ENCODE results near the gene TOX2. TPM values are rescaled to one million over a fixed set of nuclear protein-coding genes. Genes with fewer than 3 reads are reported as not detected.

The TOX2 gene
- total RNA-seq, 1 experiment from 2014 or later: 6.2 TPM

DNA sequence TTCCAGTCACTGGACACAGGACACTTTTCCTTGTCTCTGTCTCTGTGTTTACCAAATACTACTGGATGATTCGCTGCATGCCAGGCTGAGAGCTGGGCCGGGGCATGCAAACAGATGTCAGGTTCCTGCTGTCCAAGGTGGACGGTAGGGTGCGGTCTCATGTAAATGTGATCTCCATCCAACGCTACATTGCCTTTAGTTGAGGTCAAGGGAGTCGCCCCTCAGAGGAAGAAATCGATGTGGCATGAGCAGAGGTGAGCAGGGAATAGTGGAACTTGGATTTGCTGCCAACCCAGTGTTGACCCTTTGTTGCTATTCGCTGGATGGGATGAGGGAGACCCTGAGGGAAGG lies 9.8 kb upstream of the TOX2 start:
- H3K9me3 ChIP-seq (replicated peaks): no peaks in the 10 kb centered on the region
- peaks cover 13% of the 10 kb centered on the region for H3K4me1 ChIP-seq (replicated peaks)
- H3K27ac ChIP-seq: no peak overlapping the region
- DNase-seq (ENCODE audit: low read depth in 1 of 2, low spot score in 2 of 2): no peak
- H3K36me3 ChIP-seq: no peaks in the 10 kb centered on the region
- no peaks in the 10 kb centered on the region for H3K27me3 ChIP-seq (replicated peaks)
- no peak overlapping the region for H3K4me3 ChIP-seq

DNA sequence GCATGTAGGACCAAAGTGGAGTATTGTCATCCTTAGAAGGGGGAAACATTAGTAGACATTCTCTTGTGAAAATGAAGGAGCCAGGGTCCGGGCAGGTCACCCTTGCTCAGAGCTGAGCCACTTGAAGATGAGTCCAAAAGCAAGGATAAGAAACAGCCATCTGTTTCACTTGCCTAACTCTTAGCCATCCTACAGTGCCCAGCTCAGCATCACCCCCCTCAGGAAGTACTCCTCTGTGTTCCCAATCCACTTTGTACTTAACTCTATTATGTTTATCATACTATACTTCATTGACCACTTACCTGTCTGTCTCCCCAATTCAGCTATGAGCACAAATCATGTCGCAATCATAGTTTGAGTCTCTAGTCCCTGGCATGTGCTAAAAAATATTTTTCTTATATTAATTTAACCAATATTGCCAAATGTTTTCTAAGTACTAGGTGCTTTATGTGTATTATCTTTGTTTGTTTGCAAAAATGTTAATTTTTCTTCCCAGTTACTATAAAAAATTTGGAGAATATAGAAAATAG lies 8.1 kb upstream of the TOX2 start:
- no peak overlapping the region for H3K27ac ChIP-seq
- H3K4me1 ChIP-seq (replicated peaks): peaks cover 21% of the 10 kb centered on the region
- DNase-seq (ENCODE audit: low read depth in 1 of 2, low spot score in 2 of 2): no peak
- no peaks in the 10 kb centered on the region for H3K27me3 ChIP-seq (replicated peaks)
- H3K36me3 ChIP-seq: no peaks in the 10 kb centered on the region
- H3K9me3 ChIP-seq (replicated peaks): no peaks in the 10 kb centered on the region
- H3K4me3 ChIP-seq: no peak overlapping the region

DNA sequence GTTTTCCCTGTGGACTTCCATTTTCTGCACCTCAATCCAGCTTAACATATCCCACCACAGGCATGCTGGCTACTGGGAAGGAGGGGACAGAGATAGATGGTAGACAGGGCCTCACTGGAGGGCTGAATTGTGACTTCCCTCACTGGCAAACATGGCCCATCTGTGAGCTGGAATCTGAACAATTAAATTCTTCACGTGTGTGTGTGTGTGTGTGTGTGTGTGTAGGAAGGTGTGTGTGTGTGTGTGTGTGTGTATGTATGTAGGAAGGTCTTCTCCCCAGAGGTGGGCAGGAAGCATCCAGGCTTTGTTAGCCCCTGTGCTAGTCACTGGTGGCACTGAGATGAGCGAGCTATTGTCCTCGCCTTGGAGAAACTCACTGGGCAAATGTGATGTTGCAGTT lies 5.4 kb upstream of the TOX2 start:
- H3K4me1 ChIP-seq (replicated peaks): peaks cover 19% of the 10 kb centered on the region
- H3K27me3 ChIP-seq (replicated peaks): no peaks in the 10 kb centered on the region

DNA sequence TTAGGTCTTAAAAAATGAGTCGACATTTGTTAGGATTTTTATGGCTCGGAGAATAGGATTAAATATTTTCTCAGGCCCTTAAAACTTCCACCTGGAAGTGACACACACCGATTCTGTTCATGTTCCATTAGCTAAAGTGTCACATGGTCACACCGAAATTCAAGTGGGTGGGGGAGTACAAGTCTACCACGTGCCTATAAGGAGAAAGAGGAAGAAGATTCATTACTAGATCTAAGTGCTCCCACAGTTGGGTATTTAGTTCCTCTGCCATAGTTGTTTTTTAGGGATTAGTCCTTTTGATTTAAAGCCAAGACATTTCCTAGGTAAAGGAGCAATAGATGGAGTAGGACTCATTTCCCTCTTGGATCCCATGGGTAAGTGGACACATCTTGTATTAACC lies 4.9 kb upstream of the TOX2 start:
- no peaks in the 10 kb centered on the region for H3K9me3 ChIP-seq (replicated peaks)
- peaks cover 17% of the 10 kb centered on the region for H3K4me1 ChIP-seq (replicated peaks)
- no peak for DNase-seq (ENCODE audit: low read depth in 1 of 2, low spot score in 2 of 2)
- H3K4me3 ChIP-seq: no peak overlapping the region
- H3K27me3 ChIP-seq (replicated peaks): no peaks in the 10 kb centered on the region
- no peaks in the 10 kb centered on the region for H3K36me3 ChIP-seq
- H3K27ac ChIP-seq: no peak overlapping the region

More for the DNA sequence above, 5.4 kb upstream of the TOX2 start:
- Histone ChIP-seq H3K27ac (no peak overlapping the region), H3K9me3 (replicated peaks) (no peaks in the 10 kb centered on the region), H3K4me3 (no peak overlapping the region), H3K36me3 (no peaks in the 10 kb centered on the region)
- no peak for DNase-seq (ENCODE audit: low read depth in 1 of 2, low spot score in 2 of 2)

DNA sequence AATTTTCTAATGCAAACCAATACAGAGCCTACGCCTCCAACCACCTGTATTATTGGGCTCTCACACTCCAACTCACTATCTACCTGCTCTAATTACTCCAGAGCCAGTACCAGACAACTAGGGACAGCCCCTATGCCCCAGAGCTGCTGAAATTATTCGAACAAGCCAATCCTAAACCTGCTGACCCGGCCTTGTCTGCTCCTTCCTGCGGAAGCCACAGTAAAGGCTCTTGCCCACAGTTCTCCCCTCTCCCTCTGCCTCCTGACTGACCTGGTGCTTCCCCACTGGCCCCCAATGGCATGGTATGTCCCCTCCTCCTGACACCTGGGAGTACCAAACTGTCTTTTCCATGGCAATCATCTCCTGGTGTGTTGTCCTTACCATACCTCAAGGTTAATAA lies 4.1 kb upstream of the TOX2 start:
- Histone ChIP-seq H3K27me3 (replicated peaks) (no peaks in the 10 kb centered on the region), H3K9me3 (replicated peaks) (no peaks in the 10 kb centered on the region), H3K4me3 (no peak overlapping the region), H3K36me3 (peaks cover 7% of the 10 kb centered on the region), H3K4me1 (replicated peaks) (peaks cover 20% of the 10 kb centered on the region), H3K27ac (no peak overlapping the region)
- no peak for DNase-seq (ENCODE audit: low read depth in 1 of 2, low spot score in 2 of 2)

DNA sequence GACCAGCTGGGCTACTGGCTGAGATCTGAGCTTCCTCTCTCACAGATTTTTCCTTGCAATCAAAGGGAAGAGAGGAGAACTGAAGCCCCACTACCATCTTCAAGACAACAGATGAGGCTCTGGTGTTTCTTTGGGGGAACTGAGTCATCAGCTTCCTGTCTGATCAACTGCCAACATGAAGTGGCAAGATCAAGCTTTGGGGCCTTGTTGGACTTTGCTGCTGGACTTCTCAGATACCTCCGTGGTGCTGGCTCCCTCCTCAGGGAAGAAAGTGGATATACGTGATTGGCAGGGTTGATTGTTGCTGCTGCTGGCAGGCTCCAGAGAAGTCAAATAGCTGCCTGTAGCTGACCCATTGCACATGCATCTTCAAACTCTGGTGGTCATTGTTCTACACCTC lies 3.6 kb upstream of the TOX2 start:
- peaks cover 25% of the 10 kb centered on the region for H3K4me1 ChIP-seq (replicated peaks)
- no peaks in the 10 kb centered on the region for H3K9me3 ChIP-seq (replicated peaks)
- no peak overlapping the region for H3K4me3 ChIP-seq
- no peak overlapping the region for H3K27ac ChIP-seq
- H3K27me3 ChIP-seq (replicated peaks): no peaks in the 10 kb centered on the region
- peaks cover 12% of the 10 kb centered on the region for H3K36me3 ChIP-seq
- DNase-seq (ENCODE audit: low read depth in 1 of 2, low spot score in 2 of 2): peak; percentile 38 to 52

DNA sequence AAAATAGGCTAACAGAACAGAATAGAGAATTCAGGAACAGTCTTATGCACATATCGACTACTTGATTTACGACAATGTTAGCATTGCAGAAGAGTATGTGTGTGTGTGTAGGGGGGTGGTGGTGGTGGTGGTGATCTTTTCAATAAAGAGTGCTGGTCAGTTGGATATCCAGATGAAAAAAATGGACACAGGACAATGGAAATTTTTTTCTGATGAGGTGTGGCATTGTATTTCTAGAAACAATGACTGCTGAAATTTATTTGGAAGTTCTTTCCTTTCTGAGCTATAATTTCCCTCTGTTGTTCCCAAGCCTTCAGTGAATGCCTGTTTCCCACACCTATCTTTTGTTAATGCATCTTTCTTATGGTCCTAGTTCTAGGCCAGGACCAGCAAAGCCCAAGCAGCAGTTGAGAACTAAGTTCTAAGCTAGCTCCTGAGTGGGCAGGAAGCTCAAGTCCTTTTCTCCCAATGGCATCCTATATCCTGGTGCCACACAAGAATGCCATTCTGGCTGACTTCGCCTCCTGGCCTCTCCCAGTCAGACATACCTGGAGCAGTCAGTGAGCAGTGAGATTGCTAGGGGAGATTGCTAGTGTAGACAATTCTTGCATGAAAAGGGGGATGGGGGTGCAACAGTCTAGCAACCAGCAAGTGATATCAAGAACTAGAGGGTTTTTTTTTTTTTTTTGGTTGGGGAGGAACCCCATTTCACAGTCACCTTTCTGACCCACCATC lies 1.2 kb upstream of the TOX2 start:
- Histone ChIP-seq H3K27me3 (replicated peaks) (no peaks in the 10 kb centered on the region), H3K4me3 (no peak overlapping the region), H3K4me1 (replicated peaks) (peaks cover 40% of the 10 kb centered on the region), H3K27ac (no peak overlapping the region), H3K9me3 (replicated peaks) (no peaks in the 10 kb centered on the region), H3K36me3 (peaks cover 13% of the 10 kb centered on the region)
- DNase-seq (ENCODE audit: low read depth in 1 of 2, low spot score in 2 of 2): peak in 1 of 2 experiments; percentile 14

DNA sequence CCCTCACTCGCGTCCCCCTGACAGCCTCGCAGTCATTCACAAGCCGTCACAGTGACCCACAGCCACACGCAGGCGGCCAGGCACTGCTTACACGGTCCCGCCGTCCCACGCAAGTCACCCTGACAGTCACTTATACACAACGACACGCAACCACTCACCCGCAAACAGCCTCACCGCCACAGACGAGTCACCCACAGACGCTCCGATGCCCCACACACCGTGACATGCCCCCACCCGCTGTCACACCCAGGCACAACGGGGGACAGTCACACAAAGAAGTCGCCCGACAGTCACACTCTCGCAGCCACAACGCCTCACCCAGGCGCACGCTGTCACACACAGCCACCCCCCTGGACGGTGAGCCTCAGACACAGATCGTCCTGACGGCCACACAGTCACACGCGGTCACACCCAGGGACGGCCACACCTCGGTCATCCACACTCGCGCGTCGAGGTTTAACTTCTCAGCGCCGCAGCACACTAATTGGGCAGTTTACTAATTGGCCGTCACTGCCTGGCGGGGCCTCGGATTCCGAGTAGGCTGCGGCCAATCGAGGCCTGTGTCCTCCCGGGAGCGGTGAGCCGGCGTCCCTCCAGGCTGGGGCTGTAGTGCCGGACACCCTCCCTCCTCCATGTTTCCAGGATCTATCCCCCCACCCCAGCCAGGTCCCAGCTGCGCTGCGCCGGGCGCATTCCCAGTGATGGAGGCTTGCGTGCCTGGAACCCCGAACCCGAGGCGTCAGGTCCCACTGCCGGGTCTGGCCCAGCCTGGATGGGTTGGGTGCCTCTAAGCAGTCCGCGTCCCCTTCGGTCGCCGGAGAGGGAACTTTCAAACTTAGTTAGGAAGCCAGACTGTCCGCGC lies 790 bp downstream of the TOX2 start:
- H3K27ac ChIP-seq: peak overlapping the region; percentile 15
- H3K4me1 ChIP-seq (replicated peaks): peaks cover 50% of the 10 kb centered on the region
- H3K27me3 ChIP-seq (replicated peaks): no peaks in the 10 kb centered on the region

DNA sequence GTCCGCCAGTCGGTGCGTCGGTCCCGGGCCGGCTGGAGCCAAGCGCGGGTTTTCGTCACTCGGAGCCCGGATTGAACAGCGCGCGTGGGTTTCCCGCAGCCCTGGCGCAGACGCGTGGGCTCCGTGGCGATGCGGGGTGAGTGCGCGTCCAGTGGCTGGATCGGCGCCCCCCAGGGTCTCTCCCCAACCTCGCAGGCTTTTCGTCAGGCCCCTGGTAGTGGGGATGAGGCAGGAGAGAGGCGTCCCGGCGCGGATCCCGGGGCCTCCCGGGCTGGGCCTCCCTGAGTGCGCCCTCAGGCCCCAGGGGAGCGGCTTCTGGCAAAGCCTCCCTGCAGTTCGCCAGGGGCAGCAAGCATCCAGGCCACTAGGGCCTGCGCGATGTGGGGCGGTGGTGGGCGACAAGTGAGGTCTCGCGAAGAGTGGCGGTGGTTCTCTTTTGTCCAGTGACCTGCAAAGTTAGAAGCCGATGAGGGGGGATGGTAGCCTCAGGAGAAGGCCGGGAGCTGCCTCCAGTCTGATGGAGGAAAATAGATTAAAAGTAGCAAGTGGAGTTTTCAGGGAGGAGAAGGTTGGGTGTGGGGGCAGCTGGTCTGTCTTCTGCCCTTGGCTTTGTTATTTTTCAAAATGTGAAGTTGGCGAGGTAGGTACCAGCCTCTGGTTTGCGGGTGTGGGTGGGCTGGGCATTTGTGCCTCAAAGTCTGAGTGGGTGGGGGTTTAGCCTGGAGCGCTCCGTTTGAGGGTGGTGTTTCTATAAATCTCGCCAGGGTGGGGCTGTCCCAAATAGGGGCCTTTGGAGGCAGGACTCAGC lies 1.6 kb downstream of the TOX2 start:
- Histone ChIP-seq H3K4me3 (peak overlapping the region; percentile 61), H3K4me1 (replicated peaks) (peaks cover 45% of the 10 kb centered on the region), H3K27ac (peak overlapping the region; percentile 15), H3K9me3 (replicated peaks) (no peaks in the 10 kb centered on the region), H3K36me3 (peaks cover 20% of the 10 kb centered on the region), H3K27me3 (replicated peaks) (no peaks in the 10 kb centered on the region)
- peak; percentile 65 to 68 for DNase-seq (ENCODE audit: low read depth in 1 of 2, low spot score in 2 of 2)

More for the DNA sequence above, 790 bp downstream of the TOX2 start:
- peak overlapping the region; percentile 61 for H3K4me3 ChIP-seq
- peak; percentile 62 to 69 for DNase-seq (ENCODE audit: low read depth in 1 of 2, low spot score in 2 of 2)
- peaks cover 20% of the 10 kb centered on the region for H3K36me3 ChIP-seq
- no peaks in the 10 kb centered on the region for H3K9me3 ChIP-seq (replicated peaks)

DNA sequence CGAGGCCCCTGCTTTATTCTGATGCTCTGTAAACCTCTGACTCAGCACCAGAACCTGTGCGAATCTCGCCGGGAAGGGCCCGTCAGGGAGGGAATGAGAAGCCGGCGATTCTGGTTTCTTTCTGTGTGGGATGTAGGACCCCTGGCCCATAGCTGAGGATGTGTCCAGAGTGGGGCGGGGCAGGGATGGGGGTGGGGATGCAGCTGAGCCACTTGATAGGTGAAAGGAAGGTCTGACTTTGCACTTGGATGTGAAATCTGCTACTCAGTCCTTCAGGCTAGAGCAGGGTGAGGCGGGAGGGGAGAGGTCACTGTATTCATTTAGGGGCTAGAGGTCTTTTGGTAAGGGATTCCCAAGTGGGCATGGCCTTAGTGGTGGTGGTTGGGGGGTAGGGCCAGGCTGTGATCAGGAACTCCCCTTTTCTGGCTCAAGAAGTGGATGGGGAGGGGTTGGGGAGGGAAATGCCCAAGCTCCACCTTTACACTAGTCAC lies 2.3 kb downstream of the TOX2 start:
- peak in 1 of 2 experiments; percentile 55 for DNase-seq (ENCODE audit: low read depth in 1 of 2, low spot score in 2 of 2)
- peaks cover 20% of the 10 kb centered on the region for H3K36me3 ChIP-seq
- H3K4me3 ChIP-seq: peak overlapping the region; percentile 61
- no peaks in the 10 kb centered on the region for H3K9me3 ChIP-seq (replicated peaks)
- 0 out of 2 replicates have a peak overlapping the region, but pooled peaks have one; percentile 15 for H3K27ac ChIP-seq
- peaks cover 44% of the 10 kb centered on the region for H3K4me1 ChIP-seq (replicated peaks)
- no peaks in the 10 kb centered on the region for H3K27me3 ChIP-seq (replicated peaks)

DNA sequence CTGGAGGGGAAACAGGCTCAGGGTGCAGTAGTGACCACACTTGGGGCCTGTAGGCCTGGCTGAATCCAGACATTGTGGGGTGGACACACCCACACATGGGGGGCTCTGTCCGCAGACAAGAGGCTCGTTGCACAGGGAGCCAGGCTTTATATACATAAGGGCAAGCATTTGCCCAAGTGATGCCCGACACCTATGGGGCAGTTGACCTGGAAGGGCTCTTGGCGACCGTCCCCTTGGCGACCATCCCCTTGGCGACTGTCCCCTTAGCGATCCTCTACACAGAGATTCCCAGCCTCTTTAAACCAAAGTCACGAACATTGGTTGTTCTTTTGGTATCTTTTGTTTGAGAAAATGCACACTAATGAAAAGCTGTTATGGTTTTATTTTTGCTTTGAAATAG lies 2.7 kb downstream of the TOX2 start:
- H3K36me3 ChIP-seq: peaks cover 20% of the 10 kb centered on the region
- peak overlapping the region; percentile 61; the same call in 1 of the 2 replicates for H3K4me3 ChIP-seq
- H3K4me1 ChIP-seq (replicated peaks): peaks cover 44% of the 10 kb centered on the region
- H3K27me3 ChIP-seq (replicated peaks): no peaks in the 10 kb centered on the region
- no peak overlapping the region for H3K27ac ChIP-seq
- DNase-seq (ENCODE audit: low read depth in 1 of 2, low spot score in 2 of 2): no peak
- H3K9me3 ChIP-seq (replicated peaks): no peaks in the 10 kb centered on the region

DNA sequence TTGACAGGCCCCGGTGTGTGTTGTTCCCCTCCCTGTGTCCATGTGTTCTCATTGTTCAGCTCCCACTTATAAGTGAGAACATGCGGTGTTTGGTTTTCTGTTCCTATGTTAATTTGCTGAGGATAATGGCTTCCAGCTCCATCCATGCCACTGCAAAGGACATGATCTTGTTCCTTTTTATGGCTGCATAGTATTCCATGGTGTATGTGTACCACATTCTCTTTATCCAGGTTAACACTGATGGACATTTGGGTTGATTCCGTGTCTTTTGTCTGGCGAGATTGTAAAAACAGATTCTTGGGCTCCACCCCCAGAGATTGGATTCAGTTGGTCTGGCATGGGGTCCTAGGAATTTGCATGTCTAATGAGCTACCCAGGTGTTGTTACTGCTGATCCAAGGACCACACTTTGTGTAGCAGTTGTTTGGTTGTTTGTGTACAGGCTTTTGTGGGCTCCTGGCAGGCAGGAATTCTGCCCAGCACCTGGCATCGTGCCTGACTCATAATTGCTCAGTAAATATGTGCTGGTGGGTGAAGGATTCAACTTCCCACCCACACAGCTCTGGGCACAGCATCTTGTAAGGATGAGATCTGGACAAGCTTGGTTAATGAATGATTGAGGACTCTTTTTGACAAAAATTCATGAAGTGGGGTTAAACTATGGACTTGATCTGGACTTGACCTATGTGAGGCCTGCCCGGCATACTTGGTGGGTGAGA lies 5.2 kb downstream of the TOX2 start:
- Histone ChIP-seq H3K27ac (no peak overlapping the region), H3K4me1 (replicated peaks) (peaks cover 57% of the 10 kb centered on the region), H3K9me3 (replicated peaks) (no peaks in the 10 kb centered on the region), H3K4me3 (no peak overlapping the region), H3K27me3 (replicated peaks) (no peaks in the 10 kb centered on the region), H3K36me3 (peaks cover 20% of the 10 kb centered on the region)
- DNase-seq (ENCODE audit: low read depth in 1 of 2, low spot score in 2 of 2): no peak

DNA sequence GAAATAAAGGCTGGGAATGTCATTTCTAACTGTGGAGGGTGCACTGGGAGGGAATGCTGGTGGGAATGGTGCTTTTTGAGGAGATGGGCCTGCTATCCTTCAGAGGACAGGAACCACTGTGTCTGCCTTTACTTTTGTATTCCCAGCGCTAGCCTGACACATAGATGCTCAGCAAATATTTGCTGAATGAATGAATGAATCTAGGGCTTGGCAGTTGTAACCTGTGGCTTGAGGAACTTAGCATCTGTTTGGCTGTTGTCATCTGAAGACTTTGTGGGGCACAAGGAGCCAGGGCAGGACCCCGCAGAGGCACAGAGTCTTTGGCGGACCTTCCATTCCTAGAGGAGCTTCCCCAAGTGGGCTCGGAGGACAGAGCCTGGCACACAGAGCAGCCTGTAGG lies 6.1 kb downstream of the TOX2 start:
- Histone ChIP-seq H3K4me3 (no peak overlapping the region), H3K36me3 (peaks cover 10% of the 10 kb centered on the region), H3K27me3 (replicated peaks) (no peaks in the 10 kb centered on the region), H3K4me1 (replicated peaks) (peaks cover 58% of the 10 kb centered on the region), H3K9me3 (replicated peaks) (no peaks in the 10 kb centered on the region), H3K27ac (no peak overlapping the region)
- DNase-seq (ENCODE audit: low read depth in 1 of 2, low spot score in 2 of 2): no peak

All from SJSA1 (cell line).